Lower lobe of right lung (tissue), 2 donors: ENCODE results near the gene LRIG3. TPM values are rescaled to one million over a fixed set of nuclear protein-coding genes. Genes with fewer than 3 reads are reported as not detected.

ENCODE experiments used
- ATAC-seq, 2 donors: fragments of 200-7000 bp; cut with Tn5 transposase; one replicate each; pipeline ENCODE4 v1.9.1; 2020 to 2022; ENCODE audit warnings: mild to moderate bottlenecking in 2 of 2, moderate library complexity in 2 of 2
- DNase-seq: peaks from one replicate; pipeline ENCODE4 v3.0.0-alpha.2; 2020
- H3K27ac ChIP-seq: fragments of 200-600 bp; one replicate; pipeline ENCODE4 v1.8.0; 2022
- H3K27me3 ChIP-seq: fragments of 200-600 bp; one replicate; pipeline ENCODE4 v1.8.0; 2022; ENCODE audit warnings: low read depth
- H3K36me3 ChIP-seq: fragments of 200-600 bp; one replicate; pipeline ENCODE4 v1.8.0; 2022; ENCODE audit warnings: mild to moderate bottlenecking
- H3K4me1 ChIP-seq: fragments of 200-600 bp; one replicate; pipeline ENCODE4 v1.8.0; 2022
- H3K4me3 ChIP-seq: fragments of 200-600 bp; one replicate; pipeline ENCODE4 v1.8.0; 2022; ENCODE audit warnings: mild to moderate bottlenecking
- H3K9me3 ChIP-seq: fragments of 200-600 bp; one replicate; pipeline ENCODE4 v1.8.0; 2022
- intact Hi-C: fragments of 100-400 bp; cut with DNase I; formaldehyde crosslinking; loops from one replicate; pipeline ENCODE4 v1.11.0; 2022
- total RNA-seq: library from RNA; stranded (reverse); fragmentation: NEBNext Ultra II Directional; extraction: Animal tissue kit (Norgen Biotek cat#: 25700); gene quantifications from one replicate; pipeline ENCODE4 v1.2.1, GENCODE V29; 2021
- TF ChIP-seq, protein P1 (sequence below): fragments of 200-600 bp; IDR thresholded peaks from one replicate; pipeline ENCODE4 v1.8.0; 2022; ENCODE audit warnings: antibody characterized with exemption, mild to moderate bottlenecking
- donor health status: DM: no; HTN: yes; CAD: no; lungs with severe emphysema.

Gene LRIG3
- total RNA-seq, 1 donor from 2014 or later, result 30.5 TPM

DNA sequence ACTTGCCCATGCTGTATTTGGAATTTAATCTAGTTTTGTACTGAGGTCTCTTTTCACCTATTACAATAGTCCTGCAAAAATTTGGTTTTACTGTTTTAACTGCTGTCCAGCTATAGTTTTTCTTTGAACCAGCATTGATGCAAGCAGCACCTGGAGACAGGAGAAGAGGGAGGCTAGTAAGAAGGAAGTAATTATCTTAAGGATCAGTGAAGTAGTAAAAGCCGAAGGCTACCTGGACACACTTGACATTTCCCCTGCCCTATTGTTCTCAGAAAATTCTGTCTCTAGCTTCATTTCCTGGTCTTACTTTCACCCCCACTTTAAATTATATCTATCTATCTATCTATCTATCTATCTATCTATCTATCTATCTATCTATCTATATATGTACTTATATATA lies 43.5 kb upstream of the LRIG3 start:
- no peak overlapping the region for H3K27ac ChIP-seq
- DNase-seq (no peak), ATAC-seq (no peak)
- intact Hi-C loops, result no loop called here
- H3K4me1 ChIP-seq, result no peaks in the 10 kb centered on the region
- H3K9me3 ChIP-seq, result no peaks in the 10 kb centered on the region
- TF ChIP-seq, protein P1, sequence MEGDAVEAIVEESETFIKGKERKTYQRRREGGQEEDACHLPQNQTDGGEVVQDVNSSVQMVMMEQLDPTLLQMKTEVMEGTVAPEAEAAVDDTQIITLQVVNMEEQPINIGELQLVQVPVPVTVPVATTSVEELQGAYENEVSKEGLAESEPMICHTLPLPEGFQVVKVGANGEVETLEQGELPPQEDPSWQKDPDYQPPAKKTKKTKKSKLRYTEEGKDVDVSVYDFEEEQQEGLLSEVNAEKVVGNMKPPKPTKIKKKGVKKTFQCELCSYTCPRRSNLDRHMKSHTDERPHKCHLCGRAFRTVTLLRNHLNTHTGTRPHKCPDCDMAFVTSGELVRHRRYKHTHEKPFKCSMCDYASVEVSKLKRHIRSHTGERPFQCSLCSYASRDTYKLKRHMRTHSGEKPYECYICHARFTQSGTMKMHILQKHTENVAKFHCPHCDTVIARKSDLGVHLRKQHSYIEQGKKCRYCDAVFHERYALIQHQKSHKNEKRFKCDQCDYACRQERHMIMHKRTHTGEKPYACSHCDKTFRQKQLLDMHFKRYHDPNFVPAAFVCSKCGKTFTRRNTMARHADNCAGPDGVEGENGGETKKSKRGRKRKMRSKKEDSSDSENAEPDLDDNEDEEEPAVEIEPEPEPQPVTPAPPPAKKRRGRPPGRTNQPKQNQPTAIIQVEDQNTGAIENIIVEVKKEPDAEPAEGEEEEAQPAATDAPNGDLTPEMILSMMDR, result no peak
- no peaks in the 10 kb centered on the region for H3K36me3 ChIP-seq
- H3K4me3 ChIP-seq, result no peak overlapping the region
- no peaks in the 10 kb centered on the region for H3K27me3 ChIP-seq

- TF ChIP-seq, protein P1, result no peak
- intact Hi-C loops, result no loop called here
Observed at GRCh38 chr12:58961906-58962305, 41.6 kb upstream of the LRIG3 start.

DNA sequence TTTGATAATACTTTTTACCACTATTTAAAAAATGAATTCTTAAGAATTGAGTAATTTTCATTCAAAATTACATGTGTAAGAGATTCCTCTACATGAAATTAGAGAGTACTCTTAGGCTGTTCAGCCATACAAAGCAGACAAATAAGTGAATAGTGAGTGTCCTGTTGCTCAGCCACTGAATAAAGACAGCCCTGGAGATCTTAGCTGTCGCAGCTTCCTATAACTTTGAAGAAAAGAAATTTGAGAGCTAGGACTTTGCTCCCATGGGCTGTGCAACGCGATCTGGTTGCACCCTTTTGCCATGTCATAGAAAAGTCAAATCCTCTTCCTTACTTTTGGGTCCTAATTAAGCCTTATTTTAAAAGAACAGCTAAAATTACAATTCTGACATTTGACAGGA lies 40.9 kb upstream of the LRIG3 start:
- H3K27ac ChIP-seq, result no peak overlapping the region
- ATAC-seq (no peak), DNase-seq (no peak)
- TF ChIP-seq, protein P1, result no peak
- H3K9me3 ChIP-seq, result no peaks in the 10 kb centered on the region
- intact Hi-C loops, result no loop called here
- H3K4me3 ChIP-seq, result no peak overlapping the region
- H3K27me3 ChIP-seq, result no peaks in the 10 kb centered on the region
- H3K4me1 ChIP-seq, result no peaks in the 10 kb centered on the region
- H3K36me3 ChIP-seq, result no peaks in the 10 kb centered on the region

More at GRCh38 chr12:58961906-58962305, 41.6 kb upstream of the LRIG3 start:
- no peaks in the 10 kb centered on the region for H3K27me3 ChIP-seq
- no peaks in the 10 kb centered on the region for H3K9me3 ChIP-seq
- H3K4me3 ChIP-seq, result no peak overlapping the region
- ATAC-seq (no peak), DNase-seq (no peak)
- H3K27ac ChIP-seq, result no peak overlapping the region
- no peaks in the 10 kb centered on the region for H3K4me1 ChIP-seq
- no peaks in the 10 kb centered on the region for H3K36me3 ChIP-seq

GRCh38 chr12:58959639-58960300 lies 39.5 kb upstream of the LRIG3 start:
- H3K4me1 ChIP-seq, result no peaks in the 10 kb centered on the region
- DNase-seq, result no peak
- no peak overlapping the region for H3K27ac ChIP-seq
- TF ChIP-seq, protein P1, result no peak
- no peaks in the 10 kb centered on the region for H3K36me3 ChIP-seq
- H3K27me3 ChIP-seq, result no peaks in the 10 kb centered on the region
- intact Hi-C loops, result no loop called here
- H3K9me3 ChIP-seq, result no peaks in the 10 kb centered on the region
- no peak for ATAC-seq
- no peak overlapping the region for H3K4me3 ChIP-seq

- Histone ChIP-seq H3K27ac (no peak overlapping the region), H3K36me3 (no peaks in the 10 kb centered on the region), H3K4me1 (no peaks in the 10 kb centered on the region), H3K27me3 (no peaks in the 10 kb centered on the region), H3K4me3 (no peak overlapping the region), H3K9me3 (no peaks in the 10 kb centered on the region)
- ATAC-seq (no peak), DNase-seq (no peak)
- TF ChIP-seq, protein P1, result no peak
- intact Hi-C loops, result no loop called here
Observed at GRCh38 chr12:58957298-58957697, 37.0 kb upstream of the LRIG3 start.
